Right lobe of liver (tissue), 4 donors: ENCODE measurements around the gene AP3D1.

ENCODE experiments used
- CTCF ChIP-seq, 4 donors: fragments of 200-600 bp in 3 of 4; fragments of 450-650 bp in 1 of 4; IDR thresholded peaks; one replicate each; pipeline versions ENCODE4 v1.5.1 to v1.8.0; 2016 to 2022; ENCODE audit warnings: antibody characterized with exemption in 4 of 4, mild to moderate bottlenecking in 2 of 4
- POLR2A ChIP-seq: fragments of 450-650 bp; IDR thresholded peaks from one replicate; pipeline ENCODE4 v1.6.1; 2017; ENCODE audit warnings: antibody characterized with exemption, mild to moderate bottlenecking
- donor health status: DM: no; HTN: no; CAD: no.
- donor health status: DM: no; HTN: no; CAD: no.
- donor health status: DM: no; HTN: yes; CAD: no.

GRCh38 chr19:2148482-2149135 is 2.8 kb downstream of the AP3D1 start:
- TF ChIP-seq CTCF (IDR thresholded peaks at IDR 0.05) = no peak
- TF ChIP-seq POLR2A = no peak
